SK-N-DZ (cell line): ENCODE results near the gene SUGP2. TPM values are rescaled to one million over a fixed set of nuclear protein-coding genes. Genes with fewer than 3 reads are reported as not detected.

ENCODE experiments used
- DNase-seq: peaks from one replicate; pipeline ENCODE4 v3.0.0-alpha.2; 2015; ENCODE audit warnings: low spot score
- polyA plus RNA-seq, 2 experiments: library from polyadenylated mRNA; depleted of rRNA; stranded (reverse); fragments of >200 nt; gene quantifications; 2 replicates each; pipeline ENCODE4 v1.2.3, GENCODE V29; 2014

The SUGP2 gene
- 68.3 and 76.8 TPM in 2 replicates for polyA plus RNA-seq (2014; cell fraction: cytosol; rRNA removed)
- 121 and 167 TPM in 2 replicates for polyA plus RNA-seq (2014; cell fraction: nucleus; rRNA removed)

DNA sequence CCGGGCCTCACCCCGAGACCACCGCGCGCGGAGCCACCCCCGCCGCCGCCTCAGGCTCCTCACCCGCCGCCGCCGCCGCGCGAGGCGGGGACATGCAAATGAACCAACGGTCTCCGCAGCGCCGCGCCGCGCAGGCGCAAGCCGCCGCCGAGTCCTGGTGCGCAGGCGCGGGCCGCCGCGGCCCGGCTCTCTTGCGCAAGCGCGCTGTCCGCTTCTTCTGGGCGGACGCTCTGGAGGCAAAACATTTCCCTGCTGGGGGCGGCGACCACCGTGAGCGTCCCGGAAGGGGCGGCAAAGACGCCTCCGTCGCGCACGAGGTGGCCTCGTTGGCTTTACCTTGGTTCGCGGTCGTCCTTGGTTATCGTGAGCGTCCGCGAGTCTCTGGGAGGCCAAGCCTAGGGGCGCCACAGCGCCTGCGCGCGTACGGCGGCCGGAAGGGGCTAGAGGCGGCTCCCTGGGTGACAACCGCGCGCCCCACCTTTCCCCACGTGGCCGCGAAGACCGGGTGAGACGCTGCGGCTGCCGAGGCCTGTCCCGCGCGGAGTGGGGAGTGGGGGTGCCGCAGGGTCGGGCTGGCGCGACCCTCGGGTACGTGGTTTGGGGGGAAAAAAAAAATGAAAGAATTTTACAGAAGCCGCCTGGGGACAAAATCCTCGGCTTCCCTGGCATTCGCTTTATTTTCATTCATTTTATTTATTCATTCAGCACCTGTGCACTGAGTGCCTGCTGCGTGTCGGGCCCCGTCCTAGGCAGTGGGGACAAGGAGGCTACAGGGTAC is at the start of gene SUGP2, which contains the start of gene ARMC6:
Gene SUGP2 (minus strand): TSS at position 92 of the 778 bp plus-strand sequence. CDS start 2,446 bp downstream, outside the sequence.
Gene ARMC6 (plus strand): TSS at position 178 of the 778 bp plus-strand sequence. CDS start 607 bp downstream, outside the sequence.
- peak; percentile 83 for DNase-seq

DNA sequence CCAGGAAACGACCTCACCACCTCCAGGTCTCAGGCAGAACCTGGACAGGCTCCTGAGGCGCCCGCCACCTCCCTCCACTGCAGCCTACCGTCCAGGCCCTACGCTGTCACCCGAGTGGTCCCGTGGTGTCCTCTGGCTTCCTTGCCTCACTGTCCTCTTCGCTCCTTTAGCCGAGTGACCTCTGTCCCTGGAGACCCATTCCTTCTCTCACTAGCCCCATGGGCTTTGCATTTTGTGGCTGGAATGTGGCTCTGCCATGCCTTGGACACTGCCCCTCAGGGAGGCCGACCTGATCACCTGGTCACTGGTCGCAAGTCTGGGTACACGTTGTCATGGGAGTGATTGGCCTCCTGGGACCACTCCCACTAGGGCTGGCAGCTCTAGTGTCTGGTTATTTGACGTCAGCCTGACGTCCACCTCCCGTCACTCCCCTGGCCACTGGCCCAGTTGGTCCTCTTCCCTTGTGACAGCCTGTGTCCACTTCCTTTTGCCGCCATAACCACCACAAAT is 48.4 kb upstream of the SUGP2 start:
- no peak for DNase-seq

DNA sequence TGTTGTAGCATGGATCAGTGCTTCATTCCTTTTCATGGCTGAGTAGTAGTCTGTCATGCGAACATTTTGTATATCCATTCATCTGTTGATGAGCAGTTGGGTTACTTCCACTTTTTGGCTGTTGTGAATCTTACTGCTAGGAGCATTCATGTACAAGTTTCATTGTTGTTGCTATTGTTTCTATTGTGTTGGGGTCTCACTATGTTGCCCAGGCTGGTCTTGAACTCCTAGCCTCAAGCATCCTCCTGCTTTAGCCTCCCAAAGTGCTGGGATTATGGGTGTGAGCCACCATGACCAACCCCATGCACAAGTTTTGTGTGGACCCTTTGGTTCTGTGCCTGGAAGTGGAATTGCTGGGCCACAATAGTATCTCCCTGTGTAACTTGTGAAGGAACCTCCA is 46.3 kb upstream of the SUGP2 start:
- no peak for DNase-seq

DNA sequence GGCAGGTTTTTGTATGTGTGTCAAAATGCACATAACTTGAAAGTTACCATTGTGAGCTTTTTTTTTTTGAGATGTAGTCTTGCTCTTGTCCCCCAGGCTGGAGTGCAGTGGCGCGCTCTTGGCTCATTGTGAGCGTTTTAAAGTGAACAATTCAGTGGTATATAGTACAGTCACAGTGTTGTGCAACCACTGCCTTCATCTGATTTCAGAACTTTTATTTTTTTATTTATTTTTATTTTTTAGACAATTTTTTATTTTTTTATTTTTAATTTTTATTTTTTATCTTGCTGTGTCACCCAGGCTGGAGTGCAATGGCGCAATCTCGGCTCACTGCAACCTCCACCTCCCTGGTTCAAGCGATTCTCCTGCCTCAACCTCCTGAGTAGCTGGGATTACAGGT is 45.5 kb upstream of the SUGP2 start:
- DNase-seq = no peak

DNA sequence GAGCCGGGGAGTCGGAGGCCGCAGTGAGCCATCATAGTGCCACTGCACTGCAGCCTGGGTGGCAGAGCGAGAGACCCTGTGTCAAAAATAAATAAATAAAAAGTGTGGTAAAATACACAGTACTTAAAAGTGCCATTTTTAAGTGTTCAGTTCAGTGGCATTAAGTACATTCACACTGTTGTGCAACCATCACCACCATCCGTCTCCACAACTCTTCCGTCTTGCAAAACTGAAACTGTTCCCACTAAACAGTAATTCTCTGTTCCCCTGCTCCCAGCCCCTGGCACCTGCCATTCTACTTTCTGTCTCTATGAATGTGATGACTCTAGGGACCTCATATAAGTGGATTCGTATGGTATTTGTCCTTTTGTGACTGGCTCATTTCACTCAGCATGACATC is 43.8 kb upstream of the SUGP2 start:
- no peak for DNase-seq

DNA sequence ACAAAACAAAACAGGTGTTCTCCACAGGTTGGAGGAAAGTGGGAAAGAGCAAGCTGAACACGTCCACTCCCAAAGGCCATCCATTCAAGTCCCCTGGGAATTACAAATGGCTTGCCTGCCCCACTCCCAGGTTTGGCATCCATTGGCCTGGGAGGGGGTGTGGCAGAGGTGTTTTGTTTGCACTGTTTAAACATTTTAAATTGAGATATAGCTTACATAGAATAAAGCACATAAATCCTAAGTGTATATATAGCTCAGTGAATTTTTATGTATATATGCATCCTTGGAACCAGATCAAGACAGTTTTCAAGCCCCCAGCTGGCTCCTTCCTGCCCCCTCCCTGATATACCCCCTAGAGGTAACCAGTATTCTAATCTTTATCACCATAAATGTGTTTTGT is 43.2 kb upstream of the SUGP2 start:
- no peak for DNase-seq

DNA sequence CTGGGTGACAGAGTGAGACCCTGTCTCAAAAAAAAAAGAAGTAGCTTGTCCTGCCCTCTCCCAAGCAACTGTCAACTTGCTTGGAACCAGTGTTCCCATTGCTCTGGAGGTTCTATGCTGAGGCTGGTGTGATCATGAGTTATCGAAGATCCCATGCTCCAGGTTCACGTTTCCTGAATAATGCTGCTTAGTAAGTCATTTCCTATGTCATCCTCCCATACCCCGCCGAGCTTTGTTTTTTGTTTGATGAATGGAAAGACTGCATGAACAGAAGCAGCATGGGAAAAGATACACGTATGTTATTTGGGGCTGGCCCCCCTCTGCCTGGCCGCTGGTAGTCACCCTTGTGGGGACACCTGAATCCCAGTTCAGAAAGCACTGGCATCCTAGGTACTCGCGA is 41.8 kb upstream of the SUGP2 start:
- DNase-seq = no peak

DNA sequence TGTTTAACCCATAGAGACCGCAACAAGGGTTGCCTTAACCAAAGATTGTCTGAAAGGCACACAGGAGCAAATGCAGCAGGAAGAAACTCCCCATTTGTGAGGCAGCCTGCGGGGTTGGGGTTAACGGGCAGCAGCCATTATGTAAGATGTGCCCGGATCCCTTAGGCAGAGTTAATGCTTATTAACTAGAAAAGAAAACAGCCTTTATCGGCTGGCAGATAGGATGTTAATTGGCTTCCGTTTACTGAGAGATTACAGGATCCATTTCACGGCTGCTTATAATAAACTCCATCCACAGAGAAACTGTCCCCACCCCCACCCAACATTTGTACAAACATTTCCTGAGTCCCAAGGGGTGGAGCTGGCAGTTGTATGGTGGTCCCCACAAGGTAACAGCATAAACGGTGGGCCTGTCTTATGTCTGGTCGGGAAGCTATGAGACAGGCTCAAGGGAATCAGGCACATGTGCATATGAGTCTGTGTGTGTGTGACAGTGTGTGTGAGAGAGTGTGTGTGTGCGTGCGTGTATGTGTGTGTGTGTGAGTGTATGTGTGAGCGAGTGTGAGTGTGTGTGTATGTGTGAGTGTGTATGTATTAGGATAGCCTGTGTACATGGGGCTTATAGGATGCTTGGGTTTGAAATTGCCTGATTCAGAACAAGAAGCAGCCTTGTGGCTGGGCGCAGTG is 41.0 kb upstream of the SUGP2 start:
- no peak for DNase-seq

DNA sequence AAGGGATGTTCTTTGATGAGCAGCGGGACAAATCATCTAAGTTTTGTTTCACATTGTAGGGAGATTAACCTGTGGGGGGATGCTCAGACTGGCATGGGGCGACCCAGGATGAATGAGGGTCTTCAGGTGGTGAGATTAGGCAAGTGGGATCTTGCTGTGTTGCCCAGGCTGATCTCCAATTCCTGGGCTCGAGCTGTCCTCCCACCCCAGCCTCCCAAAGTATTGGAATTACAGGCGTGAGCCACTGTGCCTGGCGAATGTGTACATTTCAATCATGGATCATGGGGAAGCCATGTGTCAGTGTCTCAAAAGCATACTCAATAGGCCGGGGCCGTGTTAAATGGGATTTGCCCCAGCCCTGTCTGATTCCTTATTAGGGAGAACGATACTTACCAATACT is 38.6 kb upstream of the SUGP2 start:
- no peak for DNase-seq

DNA sequence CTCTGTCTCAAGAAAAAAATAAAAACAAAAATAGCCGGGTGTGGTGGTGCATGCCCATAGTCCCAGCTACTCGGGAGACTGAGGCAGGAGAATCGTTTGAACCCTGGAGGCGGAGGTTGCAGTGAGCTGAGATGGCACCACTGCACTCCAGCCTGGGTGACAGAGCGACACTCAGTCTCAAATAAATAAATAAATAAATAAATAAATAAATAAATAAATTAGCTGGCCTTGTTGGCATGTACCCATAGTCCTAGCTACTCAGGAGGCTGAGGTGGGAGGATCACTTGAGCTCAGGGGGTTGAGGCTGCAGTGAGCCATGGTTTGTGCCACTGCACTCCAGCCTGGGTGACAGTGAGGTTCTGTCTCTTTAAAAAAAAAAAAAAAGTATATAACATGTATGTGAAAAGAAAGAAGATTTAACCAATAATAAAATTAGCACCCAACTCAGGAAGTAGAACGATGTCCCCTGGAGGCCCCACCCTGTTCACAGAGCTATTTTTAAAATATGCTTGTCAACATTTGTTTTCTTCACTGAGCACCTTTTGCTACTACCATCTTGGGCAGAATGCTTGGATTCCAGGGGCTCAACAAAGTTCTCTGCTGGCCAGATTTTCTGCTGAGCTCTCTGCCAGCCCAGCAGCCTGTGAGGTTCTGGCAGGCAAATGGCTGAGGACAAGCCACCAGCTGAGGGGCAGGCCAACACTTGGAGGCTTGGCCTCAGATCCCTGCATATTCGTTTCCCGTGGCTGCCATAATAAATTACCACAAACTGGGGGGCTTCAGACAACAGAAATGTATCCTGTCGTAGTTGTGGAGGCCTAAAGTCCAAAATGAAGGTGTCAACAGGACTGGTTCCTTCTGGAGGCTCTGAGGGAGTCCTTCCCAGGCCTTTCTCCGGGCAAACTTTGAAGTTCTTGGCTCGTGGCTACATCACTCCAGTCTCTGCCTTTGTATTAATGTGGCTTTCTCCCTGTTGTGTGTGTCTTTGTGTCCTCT is 35.6 kb upstream of the SUGP2 start:
- no peak for DNase-seq

DNA sequence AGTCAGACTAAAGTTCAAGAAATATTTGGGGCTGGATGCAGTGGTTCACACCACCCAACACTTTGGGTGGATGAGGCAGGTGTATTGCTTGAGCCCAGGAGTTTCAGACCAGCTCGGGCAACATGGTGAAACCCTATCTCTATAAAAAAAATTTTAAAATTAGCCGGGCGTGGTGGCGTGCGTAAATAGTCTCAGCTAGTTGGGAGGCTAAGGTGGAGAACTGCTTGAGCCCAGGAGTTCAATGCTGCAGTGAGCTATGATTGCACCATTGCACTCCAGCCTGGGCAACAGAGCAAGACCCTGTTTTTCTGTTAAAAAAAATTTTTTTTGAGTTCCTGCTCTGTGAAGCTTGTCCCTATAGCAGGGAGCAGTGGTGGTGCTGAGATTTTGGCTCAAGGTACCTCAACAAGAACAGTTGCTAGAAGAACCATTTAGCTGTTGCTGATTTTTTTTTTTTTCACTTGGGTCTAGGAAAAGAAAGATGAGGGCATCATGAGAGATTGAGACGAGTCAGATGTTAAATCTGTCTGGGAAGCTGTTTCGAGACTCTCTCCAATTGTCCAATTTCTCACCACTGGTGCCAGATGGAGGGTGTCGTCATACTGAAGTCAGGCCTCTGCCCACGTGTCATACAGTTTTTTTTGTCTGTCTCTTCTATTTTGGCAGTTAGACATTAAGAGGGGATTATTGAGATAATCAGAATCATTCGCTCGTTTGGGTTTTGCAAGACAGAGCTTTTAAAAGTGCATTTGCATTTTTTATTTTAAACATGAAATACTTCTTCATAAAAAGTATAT is 34.2 kb upstream of the SUGP2 start:
- DNase-seq = no peak

DNA sequence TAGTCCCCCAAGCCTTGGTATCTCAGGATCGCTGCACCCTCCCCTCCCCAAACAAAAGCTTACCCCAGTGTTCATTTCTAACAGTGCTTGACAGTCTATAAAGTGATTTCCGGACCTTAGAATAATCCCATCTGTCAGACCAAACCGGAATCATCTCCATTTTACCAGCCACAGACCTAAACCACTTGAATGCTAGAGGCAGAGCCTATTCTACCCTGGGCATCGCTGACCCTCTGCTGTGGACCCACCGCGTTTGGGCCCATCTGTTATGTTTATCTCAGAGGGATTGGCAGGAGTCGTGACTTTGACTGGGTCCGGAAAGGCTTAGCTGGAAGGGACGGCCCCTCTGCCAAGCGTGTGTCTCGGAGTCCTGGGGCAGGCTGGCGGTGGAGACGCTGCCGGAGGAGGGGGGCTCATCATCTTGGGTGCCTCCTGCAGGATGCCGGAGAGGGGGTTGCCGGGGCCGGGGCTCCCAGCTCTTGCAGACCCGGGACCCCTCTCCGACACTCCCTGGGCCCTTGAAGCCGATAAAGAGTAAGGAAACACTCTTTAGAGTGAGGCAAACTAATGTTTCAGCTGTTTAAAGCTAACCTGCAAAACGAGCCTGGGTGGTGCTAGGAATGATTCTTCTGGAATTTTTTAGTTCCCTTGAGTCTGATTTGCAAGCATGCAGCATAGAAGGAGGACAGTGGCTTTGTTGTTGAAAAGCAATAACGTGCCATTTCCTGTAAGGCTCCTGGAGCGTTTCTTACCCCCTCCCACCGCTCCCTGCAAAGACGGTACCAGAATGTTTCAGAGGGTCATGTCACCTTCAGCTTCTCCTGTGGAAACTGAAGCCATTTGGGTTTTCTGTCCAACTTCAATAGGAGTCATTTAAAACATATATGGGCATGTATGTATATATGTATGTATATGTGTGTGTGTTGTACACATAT is 31.8 kb upstream of the SUGP2 start:
- no peak for DNase-seq

DNA sequence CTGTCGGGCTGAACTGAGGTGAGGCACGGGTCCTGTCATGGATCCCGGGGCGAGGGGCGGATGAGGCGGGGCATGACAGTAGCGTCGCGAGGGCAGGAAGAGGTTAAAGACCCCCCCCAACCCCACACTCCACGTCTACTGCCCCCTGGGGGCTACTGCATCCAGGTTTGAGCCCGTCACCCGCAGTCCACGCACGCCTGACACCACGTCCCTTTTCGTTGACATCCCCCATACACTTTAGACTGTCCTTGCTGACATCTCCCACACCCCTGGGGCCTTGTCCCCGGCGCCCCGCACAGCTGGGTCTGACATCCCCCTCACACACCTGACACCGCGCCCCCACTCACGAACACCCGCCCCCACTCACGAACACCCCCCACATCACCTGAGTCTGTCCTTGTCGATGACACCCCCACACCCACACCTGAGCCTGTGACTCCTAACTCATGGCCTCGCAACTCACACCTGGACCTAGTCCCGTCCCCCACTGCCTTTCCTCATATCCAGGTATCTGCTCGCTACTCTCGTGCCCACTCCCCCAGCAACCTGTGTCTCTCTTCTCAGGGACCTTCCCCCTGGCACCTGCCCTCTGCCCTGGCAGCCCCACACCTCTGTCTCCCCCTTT is 30.9 kb upstream of the SUGP2 start:
- DNase-seq = no peak

DNA sequence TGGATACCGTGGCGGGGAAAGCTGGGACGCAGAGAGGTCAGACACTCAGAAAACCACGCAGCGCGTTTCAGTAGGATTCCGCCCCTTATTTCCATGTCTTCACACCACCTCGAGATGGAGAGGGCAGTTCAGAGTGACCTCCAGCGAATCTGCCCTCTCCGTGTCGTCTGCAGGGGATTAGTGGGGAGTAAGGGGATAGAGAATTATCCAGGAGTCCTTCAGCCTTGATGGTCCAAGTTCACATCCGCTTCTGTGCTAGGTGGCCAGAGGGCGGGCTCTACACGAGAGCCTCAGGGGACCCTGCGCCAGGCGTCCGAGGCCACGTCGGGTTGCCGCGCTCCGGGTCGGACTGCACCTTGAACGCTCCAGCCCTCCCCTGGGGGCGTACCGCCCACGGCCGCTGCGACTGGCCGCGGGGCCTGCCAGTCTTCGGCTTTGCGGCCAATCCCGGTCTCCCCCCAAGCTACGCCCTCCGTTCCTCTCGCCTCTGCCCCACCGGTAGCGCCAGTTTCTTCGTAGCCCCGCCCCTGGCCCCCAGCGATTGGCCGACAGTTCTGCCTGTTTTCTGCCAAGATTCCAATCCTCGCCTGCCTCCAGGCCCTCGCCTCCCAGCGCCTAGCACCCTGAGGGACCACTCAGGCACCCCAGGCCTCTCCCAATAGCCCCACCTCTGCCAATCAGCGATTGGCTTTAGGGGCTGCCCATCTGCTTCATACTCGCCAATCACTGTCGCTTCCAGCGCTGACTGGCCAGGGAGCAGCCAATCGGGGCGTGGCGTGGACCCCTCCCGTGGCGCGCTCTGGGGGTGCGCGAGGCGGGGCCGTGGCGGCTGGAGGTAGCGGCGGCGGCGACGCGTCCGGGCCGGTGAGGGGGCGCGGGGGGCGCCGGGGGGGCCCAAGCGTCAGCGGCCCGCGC is 30.1 kb upstream of the SUGP2 start, which contains the start of gene SLC25A42:
Gene SLC25A42 (plus strand): TSS at position 812 of the 915 bp plus-strand sequence. CDS start 32,131 bp downstream, outside the sequence.
- peak; percentile 99 for DNase-seq

DNA sequence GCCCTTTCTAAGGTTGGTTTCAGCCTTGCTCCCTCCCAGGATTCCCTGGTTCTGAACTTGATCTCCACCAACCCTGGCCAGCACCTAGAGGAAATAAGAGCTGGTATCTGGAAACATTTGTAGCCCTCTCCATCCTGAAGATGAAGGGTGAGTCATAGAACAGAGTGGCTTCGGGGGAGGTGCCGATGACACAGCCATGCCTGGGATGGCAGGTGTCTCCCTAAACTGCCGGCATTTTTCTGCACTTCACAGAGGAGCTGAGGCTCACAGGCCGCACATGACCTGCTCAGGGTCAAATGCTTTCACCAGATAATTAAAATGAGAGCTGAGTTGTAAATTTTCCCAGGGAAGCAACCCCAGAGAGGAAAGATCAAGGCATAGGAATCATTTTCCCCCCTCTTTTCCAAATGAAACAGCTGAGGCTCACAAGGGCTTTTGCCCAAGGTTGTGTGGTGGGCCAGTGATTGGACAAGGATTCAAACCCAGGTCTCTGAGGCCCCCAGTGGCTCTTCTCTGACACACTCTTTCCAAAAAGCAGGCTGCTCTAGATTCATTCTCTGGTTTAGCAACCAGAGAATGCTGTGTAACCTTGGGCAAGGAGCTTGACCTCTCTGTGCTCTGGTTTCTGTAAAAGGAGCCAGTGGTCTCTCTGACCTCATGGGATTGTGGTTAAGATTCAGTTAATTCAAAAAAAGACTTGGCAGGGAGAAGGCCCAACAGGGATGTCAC is 29.3 kb upstream of the SUGP2 start:
- no peak for DNase-seq

DNA sequence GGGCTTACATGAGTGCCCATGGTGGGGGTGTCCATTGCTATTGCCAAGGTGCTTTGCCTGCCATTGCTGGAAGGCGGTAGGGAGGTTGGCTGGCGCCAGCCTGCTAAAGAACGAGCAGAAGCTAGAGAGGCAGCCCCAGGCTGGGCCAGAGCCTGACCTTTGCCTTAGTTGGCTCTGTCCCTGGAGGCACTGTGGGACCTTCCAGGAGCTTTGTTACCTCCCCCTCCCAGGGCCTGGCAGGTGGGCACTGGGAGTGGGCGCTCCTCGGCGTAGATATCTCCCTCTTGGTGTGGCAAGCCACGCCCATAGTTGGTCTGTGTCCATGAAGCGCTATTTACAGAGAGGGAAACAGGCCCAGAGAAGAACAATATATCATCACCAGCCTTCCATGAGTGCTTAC is 28.2 kb upstream of the SUGP2 start:
- DNase-seq = no peak
